Cardiac muscle cell (in vitro differentiated cells and primary cell): ENCODE results near the gene UBE2V1. TPM values are rescaled to one million over a fixed set of nuclear protein-coding genes. Genes with fewer than 3 reads are reported as not detected.
"Not testable (repeated sequence)": the region's sequence is repeated elsewhere in the genome, so short reads cannot be mapped to it uniquely, and the experiment has no call there.

Experiments used
- DNase-seq, 2 donors: peaks; one replicate each; pipeline versions ENCODE4 v3.0.0 to v3.0.0-alpha.2; 2010 to 2017; ENCODE audit warnings: low read depth in 1 of 2, low spot score in 1 of 2
- H3K27ac ChIP-seq: fragments of 200-600 bp; sonication (generic); 2 replicates; pipeline ENCODE4 v1.5.1; 2016
- H3K27me3 ChIP-seq: fragments of 200-600 bp; sonication (generic); 2 replicates; pipeline ENCODE4 v1.6.0; 2016; ENCODE audit warnings: control low read depth
- H3K36me3 ChIP-seq: fragments of 200-600 bp; sonication (generic); 2 replicates; pipeline ENCODE4 v1.5.1; 2016; ENCODE audit warnings: control low read depth
- H3K4me1 ChIP-seq: fragments of 200-600 bp; sonication (generic); 2 replicates; pipeline ENCODE4 v1.8.1; 2017; ENCODE audit warnings: low read depth, mild to moderate bottlenecking, mixed run types
- H3K4me3 ChIP-seq: fragments of 200-600 bp; sonication (generic); 2 replicates; pipeline ENCODE4 v1.5.1; 2016; ENCODE audit warnings: mild to moderate bottlenecking
- H3K9me3 ChIP-seq: fragments of 200-600 bp; sonication (generic); 2 replicates; pipeline ENCODE4 v1.5.1; 2017; ENCODE audit warnings: low read depth, mild to moderate bottlenecking, control low read depth
- CTCF ChIP-seq: IDR thresholded peaks from 2 replicates; pipeline ENCODE4 v1.5.1; 2012; ENCODE audit warnings: low read depth, mild to moderate bottlenecking, low read length
- polyA plus RNA-seq: library from polyadenylated mRNA; unstranded; fragments of >200 nt; fragmentation: Nextera tagmentation; extraction: Ambion mirVana; gene quantifications from 2 replicates; pipeline ENCODE4 v1.2.1, GENCODE V29; 2016
- total RNA-seq: library from RNA; depleted of rRNA; stranded (reverse); fragments of >200 nt; gene quantifications from 2 replicates; pipeline ENCODE4 v1.2.3, GENCODE V29; 2016

UBE2V1 gene
- total and polyA plus RNA-seq, 2 experiments from 2014 or later: 126 to 173 TPM

- no peaks in the 10 kb centered on the region for H3K4me1 ChIP-seq
- DNase-seq: no peak
- peak overlapping the region; percentile 57 for H3K27ac ChIP-seq
- peaks cover 10% of the 10 kb centered on the region for H3K36me3 ChIP-seq
- TF ChIP-seq CTCF: peak; percentile 10
- H3K4me3 ChIP-seq: no peak overlapping the region
- H3K27me3 ChIP-seq: no peaks in the 10 kb centered on the region
- H3K9me3 ChIP-seq: no peaks in the 10 kb centered on the region
These were observed 25.8 kb upstream of the UBE2V1 start for GRCh38 chr20:50138479-50139393.

GRCh38 chr20:50138120-50138478 lies 25.1 kb upstream of the UBE2V1 start:
- H3K4me3 ChIP-seq: no peak overlapping the region
- H3K27me3 ChIP-seq: no peaks in the 10 kb centered on the region
- H3K36me3 ChIP-seq: peaks cover 8% of the 10 kb centered on the region
- DNase-seq: no peak
- peaks cover 4% of the 10 kb centered on the region for H3K4me1 ChIP-seq
- no peak for TF ChIP-seq CTCF
- H3K9me3 ChIP-seq: no peaks in the 10 kb centered on the region
- H3K27ac ChIP-seq: peak overlapping the region; percentile 57

- DNase-seq, H3K4me1 ChIP-seq, H3K9me3 ChIP-seq, H3K27me3 ChIP-seq, H3K36me3 ChIP-seq, H3K4me3 ChIP-seq: not testable (repeated sequence)
- H3K27ac ChIP-seq: peak overlapping the region; percentile 57
These were observed 24.8 kb upstream of the UBE2V1 start for GRCh38 chr20:50137702-50138101.

- Histone ChIP-seq H3K4me1 (peaks cover 8% of the 10 kb centered on the region), H3K27ac (no peak overlapping the region), H3K4me3 (no peak overlapping the region), H3K36me3 (peaks cover 2% of the 10 kb centered on the region), H3K27me3 (no peaks in the 10 kb centered on the region), H3K9me3 (no peaks in the 10 kb centered on the region)
- DNase-seq: no peak
- no peak for TF ChIP-seq CTCF
These were observed 24.1 kb upstream of the UBE2V1 start for GRCh38 chr20:50136822-50137599.

- H3K4me3 ChIP-seq, H3K9me3 ChIP-seq, DNase-seq, H3K36me3 ChIP-seq, H3K27ac ChIP-seq, H3K27me3 ChIP-seq: not testable (repeated sequence)
- H3K4me1 ChIP-seq: peaks cover 13% of the 10 kb centered on the region
These were observed 22.2 kb upstream of the UBE2V1 start for GRCh38 chr20:50135157-50135556.

GRCh38 chr20:50133474-50134217 lies 20.7 kb upstream of the UBE2V1 start:
- Histone ChIP-seq H3K9me3 (no peaks in the 10 kb centered on the region), H3K27ac (peak overlapping the region; percentile 97), H3K27me3 (no peaks in the 10 kb centered on the region), H3K36me3 (no peaks in the 10 kb centered on the region), H3K4me1 (peaks cover 13% of the 10 kb centered on the region), H3K4me3 (no peak overlapping the region)
- TF ChIP-seq CTCF: peak; percentile 17
- no peak for DNase-seq
